Measurements from ENCODE around the gene SLC45A2.
"Not testable (repeated sequence)": the region's sequence is repeated elsewhere in the genome, so short reads cannot be mapped to it uniquely, and the experiment has no call there.

Gene SLC45A2, protein sequence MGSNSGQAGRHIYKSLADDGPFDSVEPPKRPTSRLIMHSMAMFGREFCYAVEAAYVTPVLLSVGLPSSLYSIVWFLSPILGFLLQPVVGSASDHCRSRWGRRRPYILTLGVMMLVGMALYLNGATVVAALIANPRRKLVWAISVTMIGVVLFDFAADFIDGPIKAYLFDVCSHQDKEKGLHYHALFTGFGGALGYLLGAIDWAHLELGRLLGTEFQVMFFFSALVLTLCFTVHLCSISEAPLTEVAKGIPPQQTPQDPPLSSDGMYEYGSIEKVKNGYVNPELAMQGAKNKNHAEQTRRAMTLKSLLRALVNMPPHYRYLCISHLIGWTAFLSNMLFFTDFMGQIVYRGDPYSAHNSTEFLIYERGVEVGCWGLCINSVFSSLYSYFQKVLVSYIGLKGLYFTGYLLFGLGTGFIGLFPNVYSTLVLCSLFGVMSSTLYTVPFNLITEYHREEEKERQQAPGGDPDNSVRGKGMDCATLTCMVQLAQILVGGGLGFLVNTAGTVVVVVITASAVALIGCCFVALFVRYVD

DNA sequence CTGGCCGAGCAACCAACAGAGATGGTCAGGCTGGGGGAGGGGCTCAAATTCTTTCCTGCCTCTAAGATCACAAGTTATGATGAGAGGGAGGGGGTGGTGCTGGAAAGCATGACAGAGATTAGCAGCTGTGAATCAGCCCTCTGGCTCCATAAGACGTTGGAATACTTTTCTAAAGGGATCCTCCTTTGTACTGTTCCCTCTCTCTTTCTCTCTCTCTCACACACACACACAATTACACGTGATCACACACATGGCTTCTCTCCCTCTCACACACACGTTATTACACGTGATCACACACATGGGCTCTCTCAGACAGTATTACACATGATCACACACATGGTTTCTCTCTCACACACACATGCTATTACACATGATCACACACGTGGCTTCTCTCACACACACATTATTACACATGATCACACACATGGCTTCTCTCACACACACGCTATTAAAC lies at the start of gene SLC45A2:
SLC45A2 (minus strand) TSS at position 23 of the 454 bp plus-strand sequence. CDS start 110 bp downstream, outside the sequence.
- DNase-seq (ENCODE audit: low read depth in 2 of 2): no peak

DNA sequence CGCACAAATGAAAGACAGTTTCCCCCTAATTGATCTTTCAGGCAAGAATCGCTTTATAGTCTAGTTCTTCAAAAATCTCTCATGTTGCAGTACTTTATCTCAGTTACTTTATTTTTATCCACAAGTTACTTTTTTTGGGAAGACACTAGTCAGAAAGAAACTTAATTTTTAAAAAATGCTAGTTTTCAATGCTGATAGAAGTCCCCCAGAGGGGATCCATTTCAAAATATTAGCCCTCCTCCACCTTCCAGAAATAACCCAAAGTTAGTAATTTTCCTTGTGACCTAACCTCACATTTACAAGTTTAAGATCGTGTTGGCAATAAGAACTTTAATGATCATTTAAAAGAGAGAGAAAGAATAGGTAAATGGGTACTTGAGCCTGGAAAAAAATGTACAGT lies 47.5 kb upstream of the SLC45A2 start:
- no peak for DNase-seq (ENCODE audit: low read depth in 2 of 2)

DNA sequence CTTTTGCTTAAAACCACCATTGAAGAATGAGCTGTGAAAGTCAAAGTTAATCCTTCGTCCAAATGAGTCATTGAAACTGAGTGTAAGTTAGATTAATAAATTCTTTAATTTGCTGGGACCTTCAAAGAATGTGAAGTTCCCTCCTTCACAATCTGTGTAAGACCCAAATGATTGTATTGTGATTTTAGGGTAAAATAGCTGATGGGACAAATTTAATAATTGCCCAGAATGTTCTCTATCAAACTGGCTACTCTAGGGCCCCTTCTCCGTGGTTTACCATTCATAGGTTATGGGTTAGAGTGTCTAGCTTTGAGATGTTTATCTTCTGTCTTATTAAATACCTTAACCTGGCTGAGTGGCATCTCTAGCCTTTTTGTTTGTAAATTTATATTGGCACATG lies 46.6 kb upstream of the SLC45A2 start:
- no peak for DNase-seq (ENCODE audit: low read depth in 2 of 2)

DNA sequence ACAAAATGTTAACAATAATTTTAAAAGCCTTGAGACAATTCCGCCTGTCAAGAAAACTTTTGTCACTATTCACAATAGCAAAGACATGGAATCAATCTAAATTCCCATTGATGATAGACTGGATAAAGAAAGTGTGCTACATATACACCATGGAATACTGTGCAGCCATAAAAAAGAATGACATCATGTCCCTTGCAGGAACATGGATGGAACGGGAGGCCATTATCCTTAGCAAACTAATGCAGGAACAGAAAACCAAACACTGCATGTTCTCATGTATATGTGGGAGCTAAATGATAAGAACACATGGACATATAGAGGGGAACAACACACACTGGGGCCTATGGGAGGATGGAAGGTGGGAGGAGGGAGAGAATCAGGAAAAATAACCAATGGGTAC lies 46.1 kb upstream of the SLC45A2 start:
- not testable (repeated sequence) for DNase-seq (ENCODE audit: low read depth in 2 of 2)

DNA sequence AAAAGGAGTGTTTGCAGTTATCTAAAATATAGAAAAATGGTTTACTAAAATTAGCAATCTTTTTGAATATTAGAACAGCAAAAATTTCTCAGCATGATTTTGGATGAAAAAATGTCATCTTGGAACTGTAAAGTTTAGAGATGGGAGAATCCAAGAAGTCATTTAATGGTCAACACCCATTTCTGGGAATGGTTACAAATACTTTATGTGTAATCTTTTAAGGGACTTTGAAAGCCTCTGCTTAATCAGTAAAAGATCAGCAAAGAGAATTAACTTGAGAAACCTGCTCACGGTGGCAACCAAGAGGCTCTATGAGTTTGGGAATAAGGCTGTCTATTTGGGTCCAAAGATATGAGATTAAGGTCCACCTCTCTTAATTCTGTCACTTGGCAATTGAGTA lies 45.6 kb upstream of the SLC45A2 start:
- no peak for DNase-seq (ENCODE audit: low read depth in 2 of 2)

DNA sequence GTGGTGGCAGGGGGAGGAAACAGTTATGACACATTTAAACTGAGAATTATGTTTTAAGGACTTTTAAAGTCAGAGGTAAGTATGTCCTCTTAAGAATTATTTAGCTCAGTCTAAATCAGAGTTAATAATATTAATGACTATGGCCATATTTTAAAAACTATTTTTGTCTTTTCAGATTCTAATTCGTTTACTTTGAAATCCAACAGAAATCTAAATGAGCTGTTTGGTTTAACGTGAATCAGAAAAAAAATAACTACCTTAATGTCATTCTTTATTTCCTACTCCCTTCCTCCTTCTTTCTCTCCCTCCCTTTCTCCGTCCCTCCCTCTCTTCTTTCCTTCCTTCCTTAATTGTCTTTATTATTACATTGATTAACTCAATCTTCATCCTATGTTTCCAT lies 43.9 kb upstream of the SLC45A2 start:
- DNase-seq (ENCODE audit: low read depth in 2 of 2): no peak

DNA sequence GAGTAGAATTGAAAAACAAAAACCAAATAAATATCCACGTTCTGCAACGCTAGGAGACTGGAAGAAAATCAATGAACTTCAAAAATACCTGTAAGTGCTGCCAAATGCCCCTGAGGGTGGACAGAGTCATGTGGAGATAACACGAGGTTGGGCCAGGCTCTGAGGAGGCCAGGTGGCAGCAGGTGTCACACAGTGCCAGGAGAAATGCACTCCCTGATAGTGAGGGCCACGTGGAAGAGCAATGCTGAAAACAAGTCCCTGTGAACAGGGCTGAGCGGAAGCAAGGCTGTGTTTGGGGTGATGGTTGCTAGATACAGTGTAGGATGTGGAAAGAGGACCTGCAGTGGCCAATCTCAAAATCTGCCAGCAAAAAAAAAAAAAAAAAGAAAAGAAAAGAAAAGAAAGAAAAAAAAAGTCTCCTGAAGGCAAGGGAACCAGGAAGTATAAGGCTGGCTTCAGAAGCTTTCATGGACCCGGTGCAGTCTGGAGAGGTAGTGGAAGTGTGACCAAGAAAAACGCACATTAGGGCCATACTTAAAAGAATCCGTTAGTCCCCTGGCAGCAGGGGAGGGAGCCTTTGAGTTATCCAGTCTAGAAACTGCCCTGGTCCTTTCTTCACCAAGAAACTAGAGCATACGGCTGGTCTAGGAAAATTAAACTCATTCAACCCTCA lies 41.7 kb upstream of the SLC45A2 start:
- no peak for DNase-seq (ENCODE audit: low read depth in 2 of 2)

DNA sequence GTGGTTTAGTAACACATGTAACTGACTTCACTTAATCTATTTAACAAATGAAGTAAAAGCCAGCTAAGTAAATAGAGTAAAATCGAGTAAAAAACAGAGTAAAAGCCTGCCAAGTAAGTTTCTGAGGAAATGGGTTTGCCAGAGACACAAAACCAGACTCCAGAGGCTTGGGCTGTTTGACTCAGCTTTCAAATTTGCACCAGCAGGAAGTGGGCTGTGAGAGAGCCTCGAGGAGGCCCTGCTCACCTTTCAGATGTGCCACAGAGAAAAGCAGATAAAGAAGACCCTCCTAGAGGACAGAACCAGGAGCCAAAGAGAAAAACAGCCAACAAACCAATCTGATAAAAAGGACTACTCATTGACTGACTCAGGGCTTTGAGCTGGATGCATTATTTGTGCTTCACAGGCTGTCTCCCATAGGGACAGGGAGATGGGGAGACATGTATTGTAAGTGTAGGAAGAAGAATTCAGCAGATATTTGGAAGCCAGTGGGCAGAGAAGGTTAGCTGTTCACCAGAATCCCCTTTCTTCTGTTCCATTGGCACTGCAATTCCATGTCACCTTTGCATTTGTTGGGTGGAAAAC lies 37.7 kb upstream of the SLC45A2 start:
- peak; percentile 18 to 30 for DNase-seq (ENCODE audit: low read depth in 2 of 2)

DNA sequence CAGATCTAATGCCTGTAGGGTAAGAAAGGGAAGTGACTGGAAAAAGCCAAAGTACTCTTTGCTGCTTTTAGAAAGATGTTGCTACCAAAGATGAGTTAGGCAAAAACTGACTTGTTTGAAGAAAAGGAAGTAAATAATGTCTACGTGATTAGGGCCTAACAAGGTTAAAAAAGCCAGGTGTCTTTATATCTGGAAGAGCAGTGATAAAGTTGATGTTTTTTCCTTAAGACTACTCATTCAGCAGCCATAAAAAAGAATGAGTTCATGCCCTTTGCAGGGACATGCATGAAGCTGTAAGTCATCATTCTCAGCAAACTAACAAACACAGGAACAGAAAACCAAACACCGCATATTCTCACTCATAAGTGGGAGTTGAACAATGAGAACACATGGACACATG lies 36.8 kb upstream of the SLC45A2 start:
- DNase-seq (ENCODE audit: low read depth in 2 of 2): no peak

DNA sequence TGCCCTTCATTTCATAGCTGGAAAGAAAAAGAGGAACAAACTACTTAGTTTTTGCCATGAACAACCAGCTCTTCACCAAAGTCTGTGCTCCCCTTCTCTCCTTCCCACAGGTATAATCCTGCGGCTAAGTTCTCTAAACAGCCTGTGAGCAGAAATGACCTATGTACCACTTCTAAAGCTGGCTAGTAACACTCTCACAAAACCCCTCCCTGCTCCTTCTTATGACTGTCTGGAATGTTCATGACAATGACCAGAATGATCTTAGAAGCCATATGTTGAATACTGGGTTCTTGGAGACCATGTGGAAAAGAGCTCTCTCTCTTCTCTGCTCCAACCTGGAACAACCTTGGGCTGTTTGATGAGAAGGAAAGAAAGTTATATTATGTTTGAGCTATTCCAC lies 36.2 kb upstream of the SLC45A2 start:
- no peak for DNase-seq (ENCODE audit: low read depth in 2 of 2)

DNA sequence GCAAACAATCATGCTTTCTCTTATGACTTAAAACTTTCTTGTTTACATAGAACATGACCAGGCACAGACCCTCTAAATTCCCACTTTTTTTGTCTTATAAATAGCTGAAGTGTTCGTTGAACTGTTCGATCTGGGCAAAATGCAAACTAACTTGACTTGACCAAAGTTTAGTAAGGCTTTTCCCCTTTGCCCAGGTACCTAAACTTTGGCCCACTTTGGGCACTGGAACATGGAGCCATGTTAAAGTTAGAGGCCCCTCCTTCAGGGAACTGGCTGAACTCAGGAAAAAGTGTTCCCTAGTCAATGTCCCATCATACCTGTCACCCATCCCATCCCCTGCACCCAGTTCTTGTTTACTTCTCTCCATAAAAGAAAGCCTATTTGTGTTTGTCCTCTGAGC lies 32.8 kb upstream of the SLC45A2 start:
- DNase-seq (ENCODE audit: low read depth in 2 of 2): no peak

DNA sequence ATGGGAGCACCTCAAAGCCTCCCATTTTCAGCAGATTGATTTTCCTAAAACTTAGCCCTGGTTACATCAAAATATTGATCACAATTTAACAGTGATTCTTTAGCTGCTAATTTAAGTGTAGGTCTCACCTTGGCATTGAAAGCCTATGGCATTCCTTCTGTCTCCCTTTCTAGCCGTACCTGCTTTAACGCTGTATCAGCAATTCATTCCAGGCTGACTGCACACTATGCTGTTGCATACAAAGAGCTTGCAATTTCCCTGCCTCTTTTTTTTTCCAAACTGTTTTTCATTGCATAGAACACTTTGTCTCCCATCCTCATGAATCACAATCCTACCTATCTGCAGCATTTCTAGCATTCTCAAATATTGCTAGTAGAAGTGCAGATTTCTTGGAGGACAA lies 32.3 kb upstream of the SLC45A2 start:
- no peak for DNase-seq (ENCODE audit: low read depth in 2 of 2)

DNA sequence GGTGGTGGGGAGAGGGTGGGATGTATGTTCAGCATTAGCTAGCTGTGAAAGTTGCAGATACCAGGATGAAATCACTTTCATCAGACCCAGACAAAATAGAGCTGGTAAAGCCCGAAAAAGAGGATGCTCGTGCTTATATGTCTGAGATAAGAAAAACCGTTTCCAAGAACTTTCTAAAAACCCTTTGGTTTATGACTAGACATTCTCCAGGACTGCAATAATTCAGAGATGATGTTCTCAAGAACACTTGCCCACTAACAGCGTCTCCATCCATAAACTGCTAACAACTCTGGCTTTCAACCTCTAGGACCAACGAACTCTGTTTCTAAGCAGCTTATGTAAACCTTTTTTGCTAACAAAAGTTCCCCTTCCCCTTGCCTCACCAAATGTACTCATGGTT lies 31.7 kb upstream of the SLC45A2 start:
- DNase-seq (ENCODE audit: low read depth in 2 of 2): no peak

DNA sequence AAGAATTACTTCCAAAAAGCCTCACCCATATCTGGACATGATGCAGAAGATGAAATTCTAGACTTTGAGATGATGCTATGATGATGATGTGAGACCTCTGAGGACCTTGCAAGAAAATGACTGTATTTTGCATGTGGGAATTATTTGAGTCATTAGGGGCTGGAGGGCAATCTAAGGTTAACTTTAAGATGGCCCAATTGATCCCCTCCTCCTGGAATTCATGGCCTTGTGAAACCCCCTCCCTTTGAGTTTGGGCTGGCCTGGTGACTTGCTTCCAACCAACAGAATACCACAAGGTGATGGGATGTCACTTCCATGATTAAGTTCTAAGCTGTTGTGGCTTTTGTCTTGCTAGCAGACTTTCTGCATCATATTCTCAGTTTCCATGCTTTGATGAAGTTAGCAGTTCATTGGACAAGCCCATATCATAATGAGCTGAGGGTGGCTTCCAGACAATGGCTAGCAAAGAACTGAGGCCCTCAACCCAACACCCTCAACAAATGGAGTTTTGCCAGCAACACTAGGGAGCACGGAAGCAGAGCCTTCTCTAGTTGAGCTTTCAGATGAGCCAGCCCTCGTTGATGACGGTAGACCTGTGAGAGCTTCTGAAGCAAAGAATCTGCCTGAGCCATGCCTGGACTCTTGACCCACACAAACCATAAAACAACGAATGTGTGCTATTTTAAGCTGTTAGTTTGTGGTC lies 30.8 kb upstream of the SLC45A2 start:
- DNase-seq (ENCODE audit: low read depth in 2 of 2): no peak

DNA sequence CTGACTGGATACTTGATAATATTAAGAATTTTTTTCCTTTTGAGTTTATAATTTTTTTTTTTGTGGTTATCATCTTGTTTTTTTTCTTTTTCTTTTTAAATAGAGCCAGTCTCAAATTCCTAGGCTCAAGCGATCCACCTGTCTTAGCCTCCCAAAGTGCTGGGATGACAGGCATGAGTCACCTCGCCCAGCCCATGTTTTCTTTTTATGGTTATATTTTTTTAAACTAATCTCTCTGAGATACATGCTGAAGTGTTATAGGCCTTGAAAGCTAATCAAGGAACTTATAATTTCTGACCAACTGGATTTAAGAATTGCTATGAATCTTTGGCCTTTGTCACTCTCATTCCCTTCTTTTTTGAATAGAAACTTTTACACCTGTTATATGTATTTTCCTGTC lies 30.1 kb upstream of the SLC45A2 start:
- no peak for DNase-seq (ENCODE audit: low read depth in 2 of 2)

DNA sequence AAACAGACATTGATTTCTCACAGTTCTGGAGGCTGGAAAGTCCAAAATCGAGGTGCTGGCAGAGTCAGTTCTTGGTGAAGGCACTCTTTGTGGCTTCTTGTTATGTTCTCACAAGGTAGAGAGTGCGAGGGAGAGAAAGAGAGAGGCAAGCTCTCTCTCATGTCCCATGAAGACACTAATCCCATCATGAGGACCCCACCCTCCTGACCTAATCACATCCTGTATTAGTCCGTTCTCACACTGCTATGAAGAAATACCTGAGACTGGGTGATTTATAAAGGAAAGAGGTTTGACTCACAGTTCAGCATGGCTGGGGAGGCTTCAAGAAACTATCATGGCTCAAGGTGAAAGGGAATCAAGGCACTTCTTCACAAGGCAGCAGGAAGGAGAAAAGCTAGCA lies 29.1 kb upstream of the SLC45A2 start:
- no peak for DNase-seq (ENCODE audit: low read depth in 2 of 2)

DNA sequence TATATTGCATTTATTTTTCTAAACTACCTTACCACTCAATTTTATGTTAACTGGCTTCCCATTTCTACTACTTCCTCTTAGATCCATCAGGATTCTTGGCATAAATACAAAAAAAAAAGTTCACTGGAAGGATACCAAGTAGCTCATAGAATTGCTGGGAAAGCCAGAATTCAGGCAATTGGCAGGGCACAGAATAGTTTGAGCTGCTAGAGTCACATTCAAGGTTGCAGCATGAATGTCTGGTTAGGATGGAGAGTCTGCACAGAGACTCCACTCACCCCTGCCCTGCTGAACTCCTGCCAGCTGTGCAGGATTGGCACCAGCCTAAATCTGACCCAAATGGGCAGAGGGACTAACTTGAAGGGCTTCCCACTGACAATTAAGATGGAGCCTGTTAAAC lies 28.3 kb upstream of the SLC45A2 start:
- no peak for DNase-seq (ENCODE audit: low read depth in 2 of 2)

DNA sequence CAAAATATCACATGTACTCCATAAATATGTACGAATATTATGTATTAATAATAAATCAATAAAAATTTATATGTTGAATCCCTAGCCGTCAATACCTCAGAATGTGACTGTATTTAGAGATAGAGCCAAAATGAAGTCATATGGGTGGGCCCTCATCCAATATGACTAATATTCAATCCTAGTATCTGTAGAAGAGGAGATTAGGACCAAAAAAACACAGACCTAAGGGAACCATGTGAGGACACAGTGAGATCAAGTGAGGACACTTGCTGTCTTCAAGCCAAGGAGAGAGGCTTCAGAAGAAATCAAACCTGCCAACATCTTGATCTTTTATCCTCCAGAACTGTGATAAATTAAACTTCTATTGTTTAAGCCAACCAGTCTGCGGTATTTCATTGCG lies 27.0 kb upstream of the SLC45A2 start:
- no peak for DNase-seq (ENCODE audit: low read depth in 2 of 2)

DNA sequence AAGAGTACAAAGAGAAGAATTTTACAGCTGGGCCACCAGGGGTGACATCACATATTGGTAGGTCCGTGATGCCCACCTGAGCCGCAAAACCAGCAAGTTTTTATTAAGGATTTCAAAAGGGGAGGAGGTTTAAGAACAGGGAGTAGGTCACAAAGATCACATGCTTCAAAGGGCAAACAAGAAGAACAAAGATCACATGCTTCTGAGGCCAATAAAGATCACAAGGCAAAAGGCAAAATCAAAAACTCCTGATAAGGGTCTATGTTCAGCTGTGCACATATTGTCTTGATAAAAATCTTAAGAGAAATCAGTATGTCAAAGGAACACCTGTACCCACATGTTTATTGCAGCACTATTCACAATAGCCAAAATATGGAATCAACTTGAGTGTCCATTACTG lies 25.7 kb upstream of the SLC45A2 start:
- DNase-seq (ENCODE audit: low read depth in 2 of 2): not testable (repeated sequence)

DNA sequence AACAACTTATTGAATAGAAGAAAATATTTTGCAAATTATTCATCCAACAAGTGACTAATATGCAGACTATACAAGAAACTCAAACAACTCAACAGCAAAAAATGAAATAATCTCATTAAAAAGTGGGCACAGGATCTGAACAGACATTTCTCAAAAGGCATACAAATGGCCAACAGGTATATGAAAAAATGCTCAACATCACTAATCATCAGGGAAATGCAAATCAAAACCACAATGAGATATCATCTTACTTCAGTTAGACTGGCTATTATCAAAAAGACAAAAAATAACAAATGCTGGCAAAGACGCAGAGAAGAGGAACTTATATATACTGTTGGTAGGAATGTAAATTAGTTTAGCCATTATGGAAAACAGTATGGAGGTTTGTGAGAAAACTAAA lies 25.1 kb upstream of the SLC45A2 start:
- no peak for DNase-seq (ENCODE audit: low read depth in 2 of 2)

DNA sequence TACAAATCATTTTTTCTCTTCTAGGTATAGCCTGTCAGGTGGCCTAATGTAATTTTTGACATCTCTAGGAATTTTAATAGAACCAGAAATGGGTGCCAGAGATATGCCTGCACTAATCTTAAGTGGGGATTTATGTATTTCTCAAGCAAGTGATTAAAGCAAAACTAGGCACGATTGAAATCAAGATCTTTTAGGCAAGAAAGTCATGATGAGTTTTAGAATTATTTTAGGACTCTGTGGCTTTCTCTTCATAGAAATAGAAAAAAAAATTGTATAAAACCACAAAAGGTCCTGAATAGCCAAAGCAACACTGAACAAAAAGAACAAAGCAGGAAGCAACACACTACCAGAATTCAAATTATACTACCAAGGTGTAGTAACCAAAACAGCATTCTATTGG lies 24.3 kb upstream of the SLC45A2 start:
- no peak for DNase-seq (ENCODE audit: low read depth in 2 of 2)
